AG09319 (cell line): Measurements from ENCODE around the gene MYZAP.

ENCODE experiments used
- DNase-seq: peaks from one replicate; pipeline ENCODE4 v3.0.0-alpha.2; 2010; ENCODE audit warnings: low read depth; ENCODE audit errors: extremely low read depth
- TF ChIP-seq, protein P1 (sequence below): IDR thresholded peaks from 2 replicates; pipeline ENCODE4 v1.5.1; 2011; ENCODE audit warnings: low read depth, mild to moderate bottlenecking, inconsistent platforms, low read length, moderate library complexity

The MYZAP gene

GRCh38 chr15:57728436-57728835, 136.7 kb downstream of the MYZAP start:
- TF ChIP-seq, protein P1, sequence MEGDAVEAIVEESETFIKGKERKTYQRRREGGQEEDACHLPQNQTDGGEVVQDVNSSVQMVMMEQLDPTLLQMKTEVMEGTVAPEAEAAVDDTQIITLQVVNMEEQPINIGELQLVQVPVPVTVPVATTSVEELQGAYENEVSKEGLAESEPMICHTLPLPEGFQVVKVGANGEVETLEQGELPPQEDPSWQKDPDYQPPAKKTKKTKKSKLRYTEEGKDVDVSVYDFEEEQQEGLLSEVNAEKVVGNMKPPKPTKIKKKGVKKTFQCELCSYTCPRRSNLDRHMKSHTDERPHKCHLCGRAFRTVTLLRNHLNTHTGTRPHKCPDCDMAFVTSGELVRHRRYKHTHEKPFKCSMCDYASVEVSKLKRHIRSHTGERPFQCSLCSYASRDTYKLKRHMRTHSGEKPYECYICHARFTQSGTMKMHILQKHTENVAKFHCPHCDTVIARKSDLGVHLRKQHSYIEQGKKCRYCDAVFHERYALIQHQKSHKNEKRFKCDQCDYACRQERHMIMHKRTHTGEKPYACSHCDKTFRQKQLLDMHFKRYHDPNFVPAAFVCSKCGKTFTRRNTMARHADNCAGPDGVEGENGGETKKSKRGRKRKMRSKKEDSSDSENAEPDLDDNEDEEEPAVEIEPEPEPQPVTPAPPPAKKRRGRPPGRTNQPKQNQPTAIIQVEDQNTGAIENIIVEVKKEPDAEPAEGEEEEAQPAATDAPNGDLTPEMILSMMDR: no peak

GRCh38 chr15:57730876-57731275, 139.2 kb downstream of the MYZAP start:
- TF ChIP-seq, protein P1: no peak
- DNase-seq: no peak

More at GRCh38 chr15:57728436-57728835, 136.7 kb downstream of the MYZAP start:
- no peak for DNase-seq

- TF ChIP-seq, protein P1: no peak
- DNase-seq: no peak
These were observed 139.9 kb downstream of the MYZAP start for GRCh38 chr15:57731530-57732103.

GRCh38 chr15:57732526-57733331, 141.0 kb downstream of the MYZAP start:
- TF ChIP-seq, protein P1: peak; percentile 78
- no peak for DNase-seq

DNA sequence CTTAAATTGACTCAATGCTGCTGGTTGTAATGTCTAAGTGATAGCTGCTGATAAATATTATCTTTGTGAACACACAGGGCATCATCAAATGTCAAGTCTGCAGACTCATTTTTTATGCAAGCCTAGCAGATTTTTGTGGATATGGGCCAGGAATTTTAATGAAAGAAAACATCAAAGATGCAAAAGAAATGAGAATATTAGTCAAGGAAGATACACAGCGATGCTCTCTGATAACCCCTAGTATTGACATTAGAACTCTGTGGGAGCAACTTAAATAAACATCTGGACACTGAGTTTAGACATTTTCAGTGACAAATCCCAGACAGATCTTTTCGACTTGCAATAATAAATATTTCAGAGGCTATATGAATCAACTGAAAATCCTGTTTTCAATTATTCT, 143.2 kb downstream of the MYZAP start:
- TF ChIP-seq, protein P1: no peak
- DNase-seq: no peak
